Ovary (tissue), 3 donors: ENCODE data around the gene MAD1L1.

Experiments used
- EP300 ChIP-seq: sonication (generic); formaldehyde crosslinking; IDR thresholded peaks from one replicate; pipeline ENCODE4 v1.6.1; 2017; ENCODE audit warnings: antibody characterized with exemption
- POLR2A ChIP-seq: fragments of 450-650 bp; IDR thresholded peaks from one replicate; pipeline ENCODE4 v1.6.1; 2017; ENCODE audit warnings: antibody characterized with exemption, mild to moderate bottlenecking, moderate library complexity
- TF ChIP-seq, protein P1 (sequence below), 3 donors: fragments of 450-650 bp in 2 of 3; fragments of 200-600 bp in 1 of 3; IDR thresholded peaks; one replicate each; pipeline versions ENCODE4 v1.5.1 to v1.8.0; 2016 to 2022; ENCODE audit warnings: antibody characterized with exemption in 3 of 3, mild to moderate bottlenecking in 1 of 3
- donor health status: DM: no; HTN: no; CAD: no.

DNA sequence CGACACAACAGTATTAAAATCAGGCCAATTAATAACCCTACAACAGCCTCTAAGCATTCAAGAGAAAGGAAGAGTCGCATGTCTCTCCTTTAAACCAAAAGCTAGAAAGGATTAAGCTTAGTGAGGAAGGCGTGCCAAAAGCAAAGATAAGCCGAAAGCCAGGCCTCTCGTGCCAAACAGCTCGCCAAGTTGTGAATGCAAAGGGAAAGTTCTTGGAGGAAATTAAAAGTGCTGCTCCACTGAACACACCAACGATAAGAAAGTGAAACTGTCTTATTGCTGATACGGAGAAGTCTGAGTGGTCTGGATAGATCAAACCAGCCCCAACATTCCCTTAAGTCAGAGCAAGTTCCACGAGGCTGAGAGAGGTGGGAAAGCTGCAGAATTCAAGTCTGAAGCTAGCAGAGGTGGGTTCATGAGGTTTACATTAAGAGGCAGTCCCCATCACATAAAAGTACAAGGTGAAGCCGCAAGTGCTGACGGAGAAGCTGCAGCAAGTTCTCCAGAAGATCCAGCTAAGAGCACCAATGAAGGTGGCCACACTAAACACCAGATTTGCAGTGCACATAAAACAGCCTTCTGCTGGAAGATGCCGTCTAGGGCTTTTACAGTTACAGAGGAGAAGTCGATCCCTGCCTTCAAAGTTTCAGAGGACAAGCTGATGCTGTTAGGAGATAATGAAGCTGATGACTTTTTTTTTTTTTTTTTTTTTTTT, 194.8 kb downstream of the MAD1L1 start:
- TF ChIP-seq, protein P1, sequence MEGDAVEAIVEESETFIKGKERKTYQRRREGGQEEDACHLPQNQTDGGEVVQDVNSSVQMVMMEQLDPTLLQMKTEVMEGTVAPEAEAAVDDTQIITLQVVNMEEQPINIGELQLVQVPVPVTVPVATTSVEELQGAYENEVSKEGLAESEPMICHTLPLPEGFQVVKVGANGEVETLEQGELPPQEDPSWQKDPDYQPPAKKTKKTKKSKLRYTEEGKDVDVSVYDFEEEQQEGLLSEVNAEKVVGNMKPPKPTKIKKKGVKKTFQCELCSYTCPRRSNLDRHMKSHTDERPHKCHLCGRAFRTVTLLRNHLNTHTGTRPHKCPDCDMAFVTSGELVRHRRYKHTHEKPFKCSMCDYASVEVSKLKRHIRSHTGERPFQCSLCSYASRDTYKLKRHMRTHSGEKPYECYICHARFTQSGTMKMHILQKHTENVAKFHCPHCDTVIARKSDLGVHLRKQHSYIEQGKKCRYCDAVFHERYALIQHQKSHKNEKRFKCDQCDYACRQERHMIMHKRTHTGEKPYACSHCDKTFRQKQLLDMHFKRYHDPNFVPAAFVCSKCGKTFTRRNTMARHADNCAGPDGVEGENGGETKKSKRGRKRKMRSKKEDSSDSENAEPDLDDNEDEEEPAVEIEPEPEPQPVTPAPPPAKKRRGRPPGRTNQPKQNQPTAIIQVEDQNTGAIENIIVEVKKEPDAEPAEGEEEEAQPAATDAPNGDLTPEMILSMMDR (IDR thresholded peaks at IDR 0.05) = no peak
- TF ChIP-seq POLR2A (no peak), EP300 (no peak)
